GM12878 (cell line): ENCODE data around the gene HOXB6. TPM values are rescaled to one million over a fixed set of nuclear protein-coding genes. Genes with fewer than 3 reads are reported as not detected.

Experiments
- ATF7 ChIP-seq: fragments of 450-650 bp; IDR thresholded peaks from 2 replicates; pipeline ENCODE4 v1.6.1; 2016; ENCODE audit warnings: low read depth, mild to moderate bottlenecking
- CBX3 ChIP-seq: fragments of 200-600 bp; sonication (generic); IDR thresholded peaks from 2 replicates; pipeline ENCODE4 v1.6.1; 2016; ENCODE audit warnings: low read depth, borderline replicate concordance
- CBX5 ChIP-seq: sonication (generic); IDR thresholded peaks from 2 replicates; pipeline ENCODE4 v1.6.1; 2016; ENCODE audit warnings: low read depth, moderate library complexity, mild to moderate bottlenecking, inconsistent platforms
- DPF2 ChIP-seq: fragments of 450-650 bp; IDR thresholded peaks from 2 replicates; pipeline ENCODE4 v1.6.1; 2017; ENCODE audit warnings: mild to moderate bottlenecking
- E2F8 ChIP-seq: fragments of 450-650 bp; IDR thresholded peaks from 2 replicates; pipeline ENCODE4 v1.6.1; 2018; ENCODE audit warnings: mild to moderate bottlenecking, low read depth, moderate library complexity; ENCODE audit not compliant: partially characterized antibody
- MLLT1 ChIP-seq: fragments of 450-650 bp; IDR thresholded peaks from 2 replicates; pipeline ENCODE4 v1.6.1; 2016; ENCODE audit warnings: mild to moderate bottlenecking
- MTA2 ChIP-seq: fragments of 450-650 bp; IDR thresholded peaks from 2 replicates; pipeline ENCODE4 v1.6.1; 2016; ENCODE audit warnings: low read depth, mild to moderate bottlenecking, moderate library complexity
- NBN ChIP-seq: fragments of 450-650 bp; IDR thresholded peaks from 2 replicates; pipeline ENCODE4 v1.6.1; 2016
- NFYA ChIP-seq: IDR thresholded peaks from 2 replicates; pipeline ENCODE4 v1.6.1; 2011; ENCODE audit warnings: low read depth, mild to moderate bottlenecking, low read length, improper control_type of control experiment, borderline replicate concordance
- PKNOX1 ChIP-seq: fragments of 450-650 bp; IDR thresholded peaks from 2 replicates; pipeline ENCODE4 v1.6.1; 2016; ENCODE audit warnings: mild to moderate bottlenecking
- RAD21 ChIP-seq: IDR thresholded peaks from 2 replicates; pipeline ENCODE4 v1.6.1; 2011; ENCODE audit warnings: mild to moderate bottlenecking, low read depth, low read length, moderate library complexity; ENCODE audit not compliant: insufficient read depth
- RB1 ChIP-seq: fragments of 450-650 bp; formaldehyde crosslinking; IDR thresholded peaks from 2 replicates; pipeline ENCODE4 v1.6.1; 2017; ENCODE audit warnings: mild to moderate bottlenecking, borderline replicate concordance
- YBX1 ChIP-seq: fragments of 450-650 bp; IDR thresholded peaks from 2 replicates; pipeline ENCODE4 v1.6.1; 2016; ENCODE audit warnings: antibody characterized with exemption
- polyA plus RNA-seq, 11 experiments: library from polyadenylated mRNA; depleted of rRNA in 4 of 11; unstranded in 6 of 11; stranded (reverse) in 5 of 11; fragments of >200 nt; fragmentation: Nextera tagmentation in 4 of 11; fragmentation: Illumina TruSeq in 1 of 11; extraction: Ambion mirVana in 4 of 11; extraction: Trizol in 1 of 11; gene quantifications; 1 replicate in 1 of 11; 2 replicates in 10 of 11; pipeline versions ENCODE4 v1.2.1 to v1.2.3, GENCODE V29; 2011 to 2016; ENCODE audit warnings: inconsistent platforms in 2 of 11, missing spikeins in 2 of 11, low read depth in 1 of 11
- total RNA-seq, 4 experiments: library from RNA; depleted of rRNA in 3 of 4; stranded (reverse); fragments of >200 nt in 3 of 4; fragmentation: Illumina TruSeq in 1 of 4; extraction: Trizol in 1 of 4; gene quantifications; 2 replicates each; pipeline versions ENCODE4 v1.2.1 to v1.2.3, GENCODE V29; 2013 to 2021
- TF ChIP-seq, protein P1 (sequence below): IDR thresholded peaks from 2 replicates; pipeline ENCODE4 v1.6.1; 2012; ENCODE audit warnings: low read length, inconsistent platforms
- TF ChIP-seq, protein P2 (sequence below): fragments of 450-650 bp; IDR thresholded peaks from 2 replicates; pipeline ENCODE4 v1.6.1; 2018; ENCODE audit warnings: borderline replicate concordance, mild to moderate bottlenecking; ENCODE audit not compliant: partially characterized antibody
- TF ChIP-seq, protein P3 (sequence below): fragments of 450-650 bp; formaldehyde crosslinking; IDR thresholded peaks from 2 replicates; pipeline ENCODE4 v1.5.0; 2022; ENCODE audit warnings: mild to moderate bottlenecking, missing genetic modification characterization

The HOXB6 gene
- total and polyA plus RNA-seq, 10 of the 15 experiments (the other 5 are each of a cell fraction or from before 2014, with no cell fraction given): 0.04 to 0.51 (median 0.09) TPM; not detected in 2

GRCh38 chr17:48578616-48579470, 25.9 kb downstream of the HOXB6 start (continued):
- TF ChIP-seq, protein P1, sequence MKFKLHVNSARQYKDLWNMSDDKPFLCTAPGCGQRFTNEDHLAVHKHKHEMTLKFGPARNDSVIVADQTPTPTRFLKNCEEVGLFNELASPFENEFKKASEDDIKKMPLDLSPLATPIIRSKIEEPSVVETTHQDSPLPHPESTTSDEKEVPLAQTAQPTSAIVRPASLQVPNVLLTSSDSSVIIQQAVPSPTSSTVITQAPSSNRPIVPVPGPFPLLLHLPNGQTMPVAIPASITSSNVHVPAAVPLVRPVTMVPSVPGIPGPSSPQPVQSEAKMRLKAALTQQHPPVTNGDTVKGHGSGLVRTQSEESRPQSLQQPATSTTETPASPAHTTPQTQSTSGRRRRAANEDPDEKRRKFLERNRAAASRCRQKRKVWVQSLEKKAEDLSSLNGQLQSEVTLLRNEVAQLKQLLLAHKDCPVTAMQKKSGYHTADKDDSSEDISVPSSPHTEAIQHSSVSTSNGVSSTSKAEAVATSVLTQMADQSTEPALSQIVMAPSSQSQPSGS: no peak
- no peak for TF ChIP-seq MTA2
- TF ChIP-seq RAD21: peak; percentile 25
- TF ChIP-seq NFYA: no peak
- no peak for TF ChIP-seq DPF2
- TF ChIP-seq ATF7: no peak
- TF ChIP-seq, protein P2, sequence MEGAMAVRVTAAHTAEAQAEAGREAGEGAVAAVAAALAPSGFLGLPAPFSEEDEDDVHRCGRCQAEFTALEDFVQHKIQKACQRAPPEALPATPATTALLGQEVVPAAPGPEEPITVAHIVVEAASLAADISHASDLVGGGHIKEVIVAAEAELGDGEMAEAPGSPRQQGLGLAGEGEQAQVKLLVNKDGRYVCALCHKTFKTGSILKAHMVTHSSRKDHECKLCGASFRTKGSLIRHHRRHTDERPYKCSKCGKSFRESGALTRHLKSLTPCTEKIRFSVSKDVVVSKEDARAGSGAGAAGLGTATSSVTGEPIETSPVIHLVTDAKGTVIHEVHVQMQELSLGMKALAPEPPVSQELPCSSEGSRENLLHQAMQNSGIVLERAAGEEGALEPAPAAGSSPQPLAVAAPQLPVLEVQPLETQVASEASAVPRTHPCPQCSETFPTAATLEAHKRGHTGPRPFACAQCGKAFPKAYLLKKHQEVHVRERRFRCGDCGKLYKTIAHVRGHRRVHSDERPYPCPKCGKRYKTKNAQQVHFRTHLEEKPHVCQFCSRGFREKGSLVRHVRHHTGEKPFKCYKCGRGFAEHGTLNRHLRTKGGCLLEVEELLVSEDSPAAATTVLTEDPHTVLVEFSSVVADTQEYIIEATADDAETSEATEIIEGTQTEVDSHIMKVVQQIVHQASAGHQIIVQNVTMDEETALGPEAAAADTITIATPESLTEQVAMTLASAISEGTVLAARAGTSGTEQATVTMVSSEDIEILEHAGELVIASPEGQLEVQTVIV: no peak
- TF ChIP-seq MLLT1: peak; percentile 77; the same call in 1 of the 2 replicates
- TF ChIP-seq, protein P3, sequence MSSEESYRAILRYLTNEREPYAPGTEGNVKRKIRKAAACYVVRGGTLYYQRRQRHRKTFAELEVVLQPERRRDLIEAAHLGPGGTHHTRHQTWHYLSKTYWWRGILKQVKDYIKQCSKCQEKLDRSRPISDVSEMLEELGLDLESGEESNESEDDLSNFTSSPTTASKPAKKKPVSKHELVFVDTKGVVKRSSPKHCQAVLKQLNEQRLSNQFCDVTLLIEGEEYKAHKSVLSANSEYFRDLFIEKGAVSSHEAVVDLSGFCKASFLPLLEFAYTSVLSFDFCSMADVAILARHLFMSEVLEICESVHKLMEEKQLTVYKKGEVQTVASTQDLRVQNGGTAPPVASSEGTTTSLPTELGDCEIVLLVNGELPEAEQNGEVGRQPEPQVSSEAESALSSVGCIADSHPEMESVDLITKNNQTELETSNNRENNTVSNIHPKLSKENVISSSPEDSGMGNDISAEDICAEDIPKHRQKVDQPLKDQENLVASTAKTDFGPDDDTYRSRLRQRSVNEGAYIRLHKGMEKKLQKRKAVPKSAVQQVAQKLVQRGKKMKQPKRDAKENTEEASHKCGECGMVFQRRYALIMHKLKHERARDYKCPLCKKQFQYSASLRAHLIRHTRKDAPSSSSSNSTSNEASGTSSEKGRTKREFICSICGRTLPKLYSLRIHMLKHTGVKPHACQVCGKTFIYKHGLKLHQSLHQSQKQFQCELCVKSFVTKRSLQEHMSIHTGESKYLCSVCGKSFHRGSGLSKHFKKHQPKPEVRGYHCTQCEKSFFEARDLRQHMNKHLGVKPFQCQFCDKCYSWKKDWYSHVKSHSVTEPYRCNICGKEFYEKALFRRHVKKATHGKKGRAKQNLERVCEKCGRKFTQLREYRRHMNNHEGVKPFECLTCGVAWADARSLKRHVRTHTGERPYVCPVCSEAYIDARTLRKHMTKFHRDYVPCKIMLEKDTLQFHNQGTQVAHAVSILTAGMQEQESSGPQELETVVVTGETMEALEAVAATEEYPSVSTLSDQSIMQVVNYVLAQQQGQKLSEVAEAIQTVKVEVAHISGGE (CRISPR knock-in tag): no peak
- TF ChIP-seq YBX1: no peak
- TF ChIP-seq PKNOX1: no peak
- TF ChIP-seq E2F8: no peak
- TF ChIP-seq CBX3: no peak
- TF ChIP-seq NBN: peak; percentile 22; the same call in 1 of the 2 replicates
- no peak; the same call in 1 of the 2 replicates for TF ChIP-seq RB1
- TF ChIP-seq CBX5: no peak
